GM23338 (cell line): ENCODE results near the gene TIMM9. TPM values are rescaled to one million over a fixed set of nuclear protein-coding genes. Genes with fewer than 3 reads are reported as not detected.

Experiments used
- ATAC-seq: fragments of 200-7000 bp; cut with Tn5 transposase; 3 replicates; pipeline ENCODE4 v1.9.1; 2020
- DNase-seq: peaks from one replicate; pipeline ENCODE4 v3.0.0-alpha.2; 2015; ENCODE audit warnings: low spot score
- H2AFZ ChIP-seq: fragments of 200-600 bp; sonication (generic); 2 replicates; pipeline ENCODE4 v1.8.0; 2016; ENCODE audit warnings: antibody characterized with exemption, mild to moderate bottlenecking, moderate library complexity
- H3F3A ChIP-seq: fragments of 200-600 bp; sonication (generic); replicated peaks from 2 replicates; pipeline ENCODE4 v1.8.0; 2017; ENCODE audit warnings: antibody characterized with exemption, mixed run types, low read depth
- H3K27ac ChIP-seq: fragments of 200-600 bp; sonication (generic); 2 replicates; pipeline ENCODE4 v1.6.1; 2016; ENCODE audit warnings: low read depth
- H3K27me3 ChIP-seq: fragments of 200-600 bp; sonication (generic); 2 replicates; pipeline ENCODE4 v1.8.0; 2016; ENCODE audit warnings: mild to moderate bottlenecking, mixed run types, moderate library complexity; ENCODE audit not compliant: insufficient read depth
- H3K36me3 ChIP-seq: fragments of 200-600 bp; sonication (generic); 2 replicates; pipeline ENCODE4 v1.8.0; 2016; ENCODE audit warnings: mild to moderate bottlenecking; ENCODE audit not compliant: insufficient read depth
- H3K4me1 ChIP-seq: fragments of 200-600 bp; sonication (generic); 2 replicates; pipeline ENCODE4 v1.8.0; 2016; ENCODE audit warnings: mild to moderate bottlenecking, moderate library complexity; ENCODE audit not compliant: insufficient read depth
- H3K4me2 ChIP-seq: fragments of 200-600 bp; sonication (generic); 2 replicates; pipeline ENCODE4 v1.7.1; 2017; ENCODE audit warnings: mixed run types
- H3K4me3 ChIP-seq: fragments of 200-600 bp; sonication (generic); 2 replicates; pipeline ENCODE4 v1.6.1; 2016; ENCODE audit warnings: mixed run types
- H3K79me2 ChIP-seq: fragments of 200-600 bp; sonication (generic); replicated peaks from 2 replicates; pipeline ENCODE4 v1.8.0; 2017; ENCODE audit warnings: mild to moderate bottlenecking; ENCODE audit not compliant: insufficient read depth
- H3K9me2 ChIP-seq: fragments of 200-600 bp; sonication (generic); 2 replicates; pipeline ENCODE4 v1.8.0; 2017; ENCODE audit not compliant: insufficient read depth
- H4K20me1 ChIP-seq: fragments of 200-600 bp; sonication (generic); replicated peaks from 2 replicates; pipeline ENCODE4 v1.8.0; 2017; ENCODE audit warnings: mild to moderate bottlenecking; ENCODE audit not compliant: insufficient read depth
- H3K27ac Mint-ChIP-seq: 2 replicates; pipeline ENCODE4 v1.8.0; 2020; ENCODE audit warnings: inconsistent platforms, mild to moderate bottlenecking, moderate library complexity, mixed read lengths
- H3K27me3 Mint-ChIP-seq: 3 replicates; pipeline ENCODE4 v1.8.0; 2022; ENCODE audit warnings: low read depth, mild to moderate bottlenecking, moderate library complexity, mixed read lengths, inconsistent platforms; ENCODE audit not compliant: insufficient read depth, poor library complexity
- H3K36me3 Mint-ChIP-seq: 3 replicates; pipeline ENCODE4 v1.8.0; 2021; ENCODE audit warnings: low read depth, mild to moderate bottlenecking, inconsistent platforms, moderate library complexity, mixed read lengths
- H3K4me1 Mint-ChIP-seq: 3 replicates; pipeline ENCODE4 v1.8.0; 2020; ENCODE audit warnings: mild to moderate bottlenecking, inconsistent platforms, mixed read lengths
- H3K4me3 Mint-ChIP-seq: 3 replicates; pipeline ENCODE4 v1.8.0; 2021; ENCODE audit warnings: moderate library complexity, mild to moderate bottlenecking, inconsistent platforms, mixed read lengths
- H3K9me3 Mint-ChIP-seq: 3 replicates; pipeline ENCODE4 v1.8.0; 2020; ENCODE audit warnings: moderate library complexity, mild to moderate bottlenecking, inconsistent platforms, mixed read lengths
- CREB1 ChIP-seq: fragments of 250-450 bp; sonication (Bioruptor Pico); IDR thresholded peaks from 2 replicates; pipeline ENCODE4 v1.5.0; 2020; ENCODE audit warnings: low read depth, mild to moderate bottlenecking, moderate library complexity
- CTCF ChIP-seq, 2 experiments: fragments of 200-600 bp in 1 of 2; sonication (generic) in 1 of 2; conservative IDR thresholded peaks; 2 replicates each; pipeline versions ENCODE4 v1.5.1 to v1.6.1; 2016 to 2017; ENCODE audit warnings: antibody characterized with exemption in 2 of 2, low read depth in 2 of 2, mild to moderate bottlenecking in 2 of 2, moderate library complexity in 1 of 2
- ETS1 ChIP-seq: IDR thresholded peaks from 2 replicates; pipeline ENCODE4 v1.6.1; 2016; ENCODE audit warnings: antibody characterized with exemption
- EZH2 ChIP-seq: fragments of 200-600 bp; sonication (generic); IDR thresholded peaks from one replicate; pipeline ENCODE4 v1.8.0; 2017; ENCODE audit warnings: antibody characterized with exemption, mild to moderate bottlenecking, low read depth; ENCODE audit not compliant: unreplicated experiment
- EZH2phosphoT487 ChIP-seq: fragments of 200-600 bp; sonication (generic); IDR thresholded peaks from one replicate; pipeline ENCODE4 v1.8.1; 2018; ENCODE audit warnings: antibody characterized with exemption; ENCODE audit not compliant: unreplicated experiment
- JUNB ChIP-seq: IDR thresholded peaks from one replicate; pipeline ENCODE4 v1.6.1; 2016; ENCODE audit warnings: antibody characterized with exemption; ENCODE audit not compliant: unreplicated experiment
- NANOG ChIP-seq: IDR thresholded peaks from 2 replicates; pipeline ENCODE4 v1.6.1; 2016; ENCODE audit warnings: antibody characterized with exemption, borderline replicate concordance
- POLR2AphosphoS5 ChIP-seq: IDR thresholded peaks from 2 replicates; pipeline ENCODE4 v1.6.1; 2016; ENCODE audit warnings: antibody characterized with exemption, low read depth
- REST ChIP-seq: IDR thresholded peaks from one replicate; pipeline ENCODE4 v1.6.1; 2018; ENCODE audit warnings: antibody characterized with exemption; ENCODE audit not compliant: unreplicated experiment
- STAT1 ChIP-seq: IDR thresholded peaks from one replicate; pipeline ENCODE4 v1.6.1; 2016; ENCODE audit warnings: antibody characterized with exemption; ENCODE audit not compliant: unreplicated experiment
- ZNF114 ChIP-seq: fragments of 250-450 bp; sonication (Bioruptor Pico); IDR thresholded peaks from 2 replicates; pipeline ENCODE4 v1.5.0; 2020; ENCODE audit warnings: mild to moderate bottlenecking, moderate library complexity
- ZNF331 ChIP-seq: fragments of 250-450 bp; sonication (Bioruptor Pico); IDR thresholded peaks from 2 replicates; pipeline ENCODE4 v1.5.0; 2020; ENCODE audit warnings: low read depth, mild to moderate bottlenecking, moderate library complexity
- ZNF462 ChIP-seq: fragments of 250-450 bp; sonication (Bioruptor Pico); IDR thresholded peaks from 2 replicates; pipeline ENCODE4 v1.5.0; 2020; ENCODE audit warnings: mild to moderate bottlenecking, moderate library complexity
- polyA plus RNA-seq: library from polyadenylated mRNA; unstranded; fragments of >200 nt; fragmentation: Nextera tagmentation; extraction: Ambion mirVana; gene quantifications from 2 replicates; pipeline ENCODE4 v1.2.1, GENCODE V29; 2016
- total RNA-seq: library from RNA; depleted of rRNA; stranded (reverse); fragments of >200 nt; shearing (Covaris generic); gene quantifications from 2 replicates; pipeline ENCODE4 v1.2.3, GENCODE V29; 2014

The TIMM9 gene
- total and polyA plus RNA-seq, 2 experiments from 2014 or later = 40.3 to 146 TPM

GRCh38 chr14:58460772-58461171, 33.4 kb upstream of the TIMM9 start:
- Histone ChIP-seq H3K4me3 (no peak overlapping the region), H3K27ac (no peak overlapping the region), H3K4me1 (no peaks in the 10 kb centered on the region), H2AFZ (no peak overlapping the region), H3K4me2 (no peak overlapping the region), H3K9me2 (no peaks in the 10 kb centered on the region), H3K36me3 (peaks cover 4% of the 10 kb centered on the region; the same call in 1 of the 2 replicates), H3F3A (no peaks in the 10 kb centered on the region), H3K79me2 (no peaks in the 10 kb centered on the region), H3K27me3 (no peaks in the 10 kb centered on the region), H4K20me1 (no peaks in the 10 kb centered on the region)
- no peak for TF ChIP-seq ZNF331 (CRISPR knock-in tag)
- TF ChIP-seq ETS1 = no peak
- no peak for TF ChIP-seq CTCF (conservative IDR thresholded peaks at IDR 0.05; ENCODE audit: low read depth in 2 of 2)
- TF ChIP-seq REST = no peak
- TF ChIP-seq ZNF114 = no peak
- no peak for TF ChIP-seq EZH2
- no peak for TF ChIP-seq JUNB
- TF ChIP-seq ZNF462 (CRISPR knock-in tag) = no peak
- TF ChIP-seq POLR2AphosphoS5 = no peak
- no peak for TF ChIP-seq NANOG
- TF ChIP-seq EZH2phosphoT487 = no peak
- TF ChIP-seq CREB1 (CRISPR knock-in tag) = no peak
- TF ChIP-seq STAT1 = no peak
- DNase-seq (no peak), ATAC-seq (no peak)
- Mint-ChIP-seq H3K27ac (no peak overlapping the region), H3K4me3 (no peak overlapping the region), H3K27me3 (peaks cover 6% of the 10 kb centered on the region), H3K4me1 (no peaks in the 10 kb centered on the region), H3K36me3 (peaks cover 18% of the 10 kb centered on the region; the same call in 2 of the 3 replicates), H3K9me3 (no peaks in the 10 kb centered on the region)
